ENCODE measurements around the gene RHBDL1. TPM values are rescaled to one million over a fixed set of nuclear protein-coding genes. Genes with fewer than 3 reads are reported as not detected.

The RHBDL1 gene
- total and polyA plus RNA-seq, 2 of the 8 experiments (the other 6 are each of a cell fraction or from before 2014, with no cell fraction given), result 4.0 to 8.1 TPM

DNA sequence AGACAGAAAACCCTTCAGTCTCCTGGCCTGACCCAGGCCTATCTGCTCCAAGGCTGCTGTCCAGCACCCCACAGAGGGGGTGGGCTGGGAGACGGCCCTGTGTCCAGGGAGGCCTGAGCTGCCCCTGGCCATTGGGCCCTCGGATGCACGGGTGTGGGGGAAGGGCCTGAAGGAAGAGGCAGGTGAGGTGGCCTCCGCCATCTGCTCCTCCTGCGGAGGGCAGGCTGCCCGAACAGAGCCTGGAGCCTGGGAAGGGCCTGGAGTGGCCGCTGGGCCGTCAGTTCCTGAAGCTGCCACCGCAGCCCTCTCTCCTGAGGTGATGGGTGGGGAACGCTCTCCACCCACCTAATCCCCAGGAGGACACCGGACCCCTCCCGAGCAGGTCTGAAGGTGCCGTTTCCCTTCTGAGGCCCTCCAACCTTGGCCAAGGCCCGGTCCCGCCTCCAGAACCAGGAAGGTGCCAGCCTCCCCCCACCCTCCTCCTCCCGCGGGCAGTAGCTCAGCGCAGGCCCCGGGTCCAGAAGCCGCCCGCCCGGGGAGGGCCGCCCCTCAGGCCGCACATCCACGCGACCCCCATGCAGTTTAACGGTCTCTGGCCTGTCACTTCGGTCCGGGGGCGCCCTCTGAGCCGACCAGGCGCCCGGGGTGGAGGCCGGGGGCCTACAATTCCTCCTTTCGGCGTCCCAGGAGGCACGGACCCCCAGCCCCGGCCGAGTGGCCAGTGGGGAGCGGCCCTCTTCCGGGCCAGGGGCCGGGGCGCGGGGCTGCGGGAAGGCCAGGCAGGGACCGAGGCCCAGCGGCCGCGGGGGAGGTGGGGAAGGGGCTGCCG is 29.3 kb downstream of the RHBDL1 start:
- Histone ChIP-seq H3K9me3 (ENCODE audit: insufficient read depth in 2 of 2, low read depth in 1 of 2, low read length in 1 of 2) (no peaks in the 10 kb centered on the region), H2BK20ac (ENCODE audit: low read length) (no peak overlapping the region), H3K79me2 (ENCODE audit: control insufficient read depth in 1 of 2, insufficient read depth in 2 of 2, low read length in 2 of 2) (no peaks in the 10 kb centered on the region), H2AK5ac (ENCODE audit: low read depth, low read length) (no peak overlapping the region), H3K4me3 (ENCODE audit: extremely low read depth in 1 of 4, insufficient read depth in 2 of 4, low read depth in 3 of 4, low read length in 4 of 4) (peak overlapping the region in 3 of 4 experiments; percentile 17 to 56 (median 34); a peak in 3 of 8 replicates), H3K14ac (ENCODE audit: insufficient read length) (no peak overlapping the region), H3K27ac (ENCODE audit: low read depth, low read length) (no peak overlapping the region), H3K27me3 (replicated peaks in 1 of 4; ENCODE audit: control insufficient read depth in 3 of 4, extremely low read depth in 1 of 4, insufficient read depth in 3 of 4, low read length in 3 of 4) (peaks cover 61 to 93% (median 85%) of the 10 kb centered on the region in 4 experiments), H3K23ac (ENCODE audit: insufficient read length) (no peak overlapping the region), H4K91ac (replicated peaks; ENCODE audit: insufficient read length, low read length) (no peak overlapping the region), H3K18ac (ENCODE audit: extremely low read depth, low read length) (no peak overlapping the region), H3K4me1 (replicated peaks in 1 of 4; ENCODE audit: control insufficient read depth in 3 of 4, insufficient read depth in 4 of 4, low read length in 3 of 4) (peaks cover 0 to 9% (median 3%) of the 10 kb centered on the region in 4 experiments; a peak in 4 of 7 replicates), H3K23me2 (ENCODE audit: low read depth, low read length) (peaks cover 12% of the 10 kb centered on the region; the same call in 1 of the 2 replicates), H2AFZ (ENCODE audit: low read length) (no peak overlapping the region), H4K5ac (ENCODE audit: insufficient read length, low read depth, low read length) (no peak overlapping the region), H4K20me1 (replicated peaks in 1 of 2; ENCODE audit: control insufficient read depth in 1 of 2, insufficient read depth in 2 of 2, low read length in 2 of 2) (peaks cover 8 to 30% of the 10 kb centered on the region in 2 experiments), H3K9ac (replicated peaks in 1 of 4; ENCODE audit: extremely low read depth in 1 of 4, low read depth in 3 of 4, low read length in 3 of 4) (no peak overlapping the region), H2BK15ac (ENCODE audit: low read length) (no peak overlapping the region), H3K56ac (replicated peaks; ENCODE audit: insufficient read length, low read depth, low read length) (no peak overlapping the region), H3K36me3 (ENCODE audit: control insufficient read depth in 2 of 4, insufficient read depth in 4 of 4, low read length in 3 of 4) (no peaks in the 10 kb centered on the region), H3K4ac (replicated peaks; ENCODE audit: insufficient read length, low read depth, low read length) (no peak overlapping the region), H2BK5ac (ENCODE audit: low read depth, low read length) (no peak overlapping the region), H3K79me1 (ENCODE audit: low read depth, low read length) (no peaks in the 10 kb centered on the region), H2BK12ac (ENCODE audit: low read depth, low read length) (no peak overlapping the region), H2BK120ac (replicated peaks; ENCODE audit: low read depth, low read length) (no peak overlapping the region), H4K8ac (ENCODE audit: extremely low read depth, insufficient read depth, low read length) (no peak overlapping the region; the same call in 1 of the 2 replicates), H3K4me2 (ENCODE audit: insufficient read depth in 1 of 2, low read depth in 2 of 2, low read length in 2 of 2) (peak overlapping the region; percentile 56 to 66; a peak in 3 of 4 replicates)
- TF ChIP-seq, protein P1, sequence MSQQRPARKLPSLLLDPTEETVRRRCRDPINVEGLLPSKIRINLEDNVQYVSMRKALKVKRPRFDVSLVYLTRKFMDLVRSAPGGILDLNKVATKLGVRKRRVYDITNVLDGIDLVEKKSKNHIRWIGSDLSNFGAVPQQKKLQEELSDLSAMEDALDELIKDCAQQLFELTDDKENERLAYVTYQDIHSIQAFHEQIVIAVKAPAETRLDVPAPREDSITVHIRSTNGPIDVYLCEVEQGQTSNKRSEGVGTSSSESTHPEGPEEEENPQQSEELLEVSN (IDR thresholded peaks at IDR 0.05), result no peak
- 0 out of 2 replicates have a peak, but pooled peaks have one; percentile 46 for TF ChIP-seq GABPA (IDR thresholded peaks at IDR 0.05; ENCODE audit: borderline replicate concordance, insufficient read depth, low read length)
- peak; percentile 15 for TF ChIP-seq EZH2 (IDR thresholded peaks at IDR 0.05; ENCODE audit: low read depth, low read length, severe bottlenecking)
- 41% methylated on average over 24 of the region's 50 CpGs; no CpG with 5 or more reads in 1 of the 2 experiments for WGBS, 2 experiments (ENCODE audit: extremely low coverage in 1 of 2, insufficient coverage in 1 of 2, insufficient read length in 1 of 2, insufficient replicate concordance in 2 of 2, low coverage in 1 of 2, low lambda C conversion rate in 2 of 2, missing lambda C conversion rate in 1 of 2)
- peak in 1 of 2 experiments; percentile 58 for DNase-seq (ENCODE audit: low read depth in 1 of 2, low spot score in 2 of 2)
- no peak for FAIRE-seq
- POLR2A ChIA-PET (ENCODE audit: partially characterized antibody), result interaction anchor here (1.1 to 4.5 kb wide), 7 partner anchors 9 to 96 kb away, joined by 3 to 30 read pairs (median 5); partner anchors contain the start of genes ANTKMT, CCDC78, GNG13 and WDR24
- CTCF ChIA-PET (ENCODE audit: partially characterized antibody), result interaction anchor here (1.1 to 33.4 kb wide), 6 partner anchors 8 to 80 kb away, joined by 3 to 977 read pairs (median 4); partner anchors contain the start of genes ANTKMT, CCDC78, CIAO3 and HAGHL
